ENCODE results near the gene TPPP3. TPM values are rescaled to one million over a fixed set of nuclear protein-coding genes. Genes with fewer than 3 reads are reported as not detected.

TPPP3 gene
- total and polyA plus RNA-seq, 9 of the 15 experiments (the other 6 are each of a cell fraction or from before 2014, with no cell fraction given) = 0.13 to 0.50 (median 0.36) TPM; not detected in 2

GRCh38 chr16:67399218-67399733 is 6.0 kb upstream of the TPPP3 start (continued):
- TF ChIP-seq ZBTB49 (CRISPR knock-in tag; IDR thresholded peaks at IDR 0.05; ENCODE audit: borderline replicate concordance) = no peak
- TF ChIP-seq PCBP2 (IDR thresholded peaks at IDR 0.05; ENCODE audit: low read depth, low read length, poor library complexity, severe bottlenecking) = no peak
- no peak for TF ChIP-seq PTTG1 (tag; IDR thresholded peaks at IDR 0.05; ENCODE audit: low read depth)
- TF ChIP-seq ZBTB33 (CRISPR knock-in tag; IDR thresholded peaks at IDR 0.05) = peak; percentile 24; the same call in 1 of the 2 replicates
- no peak for TF ChIP-seq ZNF512 (tag; IDR thresholded peaks at IDR 0.05)
- 0 out of 4 replicates have a peak, but pooled peaks of 1 of the 2 experiments have one; percentile 2 for TF ChIP-seq RCOR1 (IDR thresholded peaks at IDR 0.05; ENCODE audit: borderline replicate concordance in 1 of 2, low read depth in 2 of 2, low read length in 2 of 2)
- no peak for TF ChIP-seq ZNF12 (CRISPR knock-in tag; IDR thresholded peaks at IDR 0.05)
- 0 out of 2 replicates have a peak, but pooled peaks have one; percentile 60 for TF ChIP-seq KAT7 (CRISPR knock-in tag; IDR thresholded peaks at IDR 0.05; ENCODE audit: borderline replicate concordance)
- no peak for TF ChIP-seq PKNOX1 (IDR thresholded peaks at IDR 0.05)
- no peak for TF ChIP-seq ZNF436 (CRISPR knock-in tag; IDR thresholded peaks at IDR 0.05)
- TF ChIP-seq, protein P1, sequence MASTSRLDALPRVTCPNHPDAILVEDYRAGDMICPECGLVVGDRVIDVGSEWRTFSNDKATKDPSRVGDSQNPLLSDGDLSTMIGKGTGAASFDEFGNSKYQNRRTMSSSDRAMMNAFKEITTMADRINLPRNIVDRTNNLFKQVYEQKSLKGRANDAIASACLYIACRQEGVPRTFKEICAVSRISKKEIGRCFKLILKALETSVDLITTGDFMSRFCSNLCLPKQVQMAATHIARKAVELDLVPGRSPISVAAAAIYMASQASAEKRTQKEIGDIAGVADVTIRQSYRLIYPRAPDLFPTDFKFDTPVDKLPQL (IDR thresholded peaks at IDR 0.05; ENCODE audit: extremely low read depth, insufficient read length) = no peak
- TF ChIP-seq, protein P2, sequence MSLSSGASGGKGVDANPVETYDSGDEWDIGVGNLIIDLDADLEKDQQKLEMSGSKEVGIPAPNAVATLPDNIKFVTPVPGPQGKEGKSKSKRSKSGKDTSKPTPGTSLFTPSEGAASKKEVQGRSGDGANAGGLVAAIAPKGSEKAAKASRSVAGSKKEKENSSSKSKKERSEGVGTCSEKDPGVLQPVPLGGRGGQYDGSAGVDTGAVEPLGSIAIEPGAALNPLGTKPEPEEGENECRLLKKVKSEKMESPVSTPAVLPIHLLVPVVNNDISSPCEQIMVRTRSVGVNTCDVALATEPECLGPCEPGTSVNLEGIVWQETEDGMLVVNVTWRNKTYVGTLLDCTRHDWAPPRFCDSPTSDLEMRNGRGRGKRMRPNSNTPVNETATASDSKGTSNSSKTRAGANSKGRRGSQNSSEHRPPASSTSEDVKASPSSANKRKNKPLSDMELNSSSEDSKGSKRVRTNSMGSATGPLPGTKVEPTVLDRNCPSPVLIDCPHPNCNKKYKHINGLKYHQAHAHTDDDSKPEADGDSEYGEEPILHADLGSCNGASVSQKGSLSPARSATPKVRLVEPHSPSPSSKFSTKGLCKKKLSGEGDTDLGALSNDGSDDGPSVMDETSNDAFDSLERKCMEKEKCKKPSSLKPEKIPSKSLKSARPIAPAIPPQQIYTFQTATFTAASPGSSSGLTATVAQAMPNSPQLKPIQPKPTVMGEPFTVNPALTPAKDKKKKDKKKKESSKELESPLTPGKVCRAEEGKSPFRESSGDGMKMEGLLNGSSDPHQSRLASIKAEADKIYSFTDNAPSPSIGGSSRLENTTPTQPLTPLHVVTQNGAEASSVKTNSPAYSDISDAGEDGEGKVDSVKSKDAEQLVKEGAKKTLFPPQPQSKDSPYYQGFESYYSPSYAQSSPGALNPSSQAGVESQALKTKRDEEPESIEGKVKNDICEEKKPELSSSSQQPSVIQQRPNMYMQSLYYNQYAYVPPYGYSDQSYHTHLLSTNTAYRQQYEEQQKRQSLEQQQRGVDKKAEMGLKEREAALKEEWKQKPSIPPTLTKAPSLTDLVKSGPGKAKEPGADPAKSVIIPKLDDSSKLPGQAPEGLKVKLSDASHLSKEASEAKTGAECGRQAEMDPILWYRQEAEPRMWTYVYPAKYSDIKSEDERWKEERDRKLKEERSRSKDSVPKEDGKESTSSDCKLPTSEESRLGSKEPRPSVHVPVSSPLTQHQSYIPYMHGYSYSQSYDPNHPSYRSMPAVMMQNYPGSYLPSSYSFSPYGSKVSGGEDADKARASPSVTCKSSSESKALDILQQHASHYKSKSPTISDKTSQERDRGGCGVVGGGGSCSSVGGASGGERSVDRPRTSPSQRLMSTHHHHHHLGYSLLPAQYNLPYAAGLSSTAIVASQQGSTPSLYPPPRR (CRISPR knock-in tag; IDR thresholded peaks at IDR 0.05; ENCODE audit: borderline replicate concordance) = no peak

Data from K562 (cell line).